Measurements from ENCODE around the gene GDPD3. TPM values are rescaled to one million over a fixed set of nuclear protein-coding genes. Genes with fewer than 3 reads are reported as not detected.

Gene GDPD3
- total RNA-seq, 1 experiment from 2014 or later: 3.8 TPM

GRCh38 chr16:30144917-30145316 is 31.6 kb upstream of the GDPD3 start:
- Histone ChIP-seq H2AK5ac (ENCODE audit: insufficient read length, low read length) (no peak overlapping the region), H3K14ac (ENCODE audit: insufficient read depth, low read length) (no peak overlapping the region), H4K8ac (replicated peaks; ENCODE audit: insufficient read length, low read depth, low read length) (no peak overlapping the region), H3T11ph (ENCODE audit: low read length) (no peak overlapping the region), H2AFZ (ENCODE audit: low read length) (no peak overlapping the region), H3K79me1 (ENCODE audit: insufficient read depth, low read depth, low read length, poor library complexity, severe bottlenecking) (no peaks in the 10 kb centered on the region), H2BK12ac (ENCODE audit: insufficient read length, low read depth, low read length) (no peak overlapping the region), H2BK15ac (ENCODE audit: low read depth, low read length) (no peak overlapping the region), H2BK120ac (ENCODE audit: low read depth, low read length, poor library complexity, severe bottlenecking) (no peak overlapping the region), H2BK5ac (ENCODE audit: insufficient read length, low read length) (no peak overlapping the region), H4K20me1 (ENCODE audit: control insufficient read depth, insufficient read depth, insufficient read length) (no peaks in the 10 kb centered on the region), H3K9ac (ENCODE audit: extremely low read depth, insufficient read length, low read length) (no peak overlapping the region), H2BK20ac (ENCODE audit: low read depth, low read length, poor library complexity, severe bottlenecking) (no peak overlapping the region), H4K91ac (ENCODE audit: insufficient read length, low read depth, low read length) (no peak overlapping the region), H3K79me2 (ENCODE audit: insufficient read depth, low read length) (no peaks in the 10 kb centered on the region), H3K23me2 (ENCODE audit: insufficient read length, low read depth, low read length, poor library complexity, severe bottlenecking) (no peaks in the 10 kb centered on the region), H3K27me3 (ENCODE audit: insufficient read depth, low read length) (no peaks in the 10 kb centered on the region), H3K27ac (ENCODE audit: insufficient read length, low read depth, low read length) (no peak overlapping the region), H4K5ac (ENCODE audit: insufficient read length, low read depth, low read length) (no peak overlapping the region), H3K56ac (ENCODE audit: insufficient read length, low read depth, low read length) (no peak overlapping the region), H3K4me1 (ENCODE audit: insufficient read depth, low read length) (no peaks in the 10 kb centered on the region), H3K4me2 (ENCODE audit: insufficient read depth, insufficient read length, low read length) (no peak overlapping the region), H3K9me3 (ENCODE audit: control insufficient read depth, low read depth, low read length) (no peaks in the 10 kb centered on the region), H3K18ac (ENCODE audit: insufficient read length, low read depth, low read length) (no peak overlapping the region), H3K23ac (ENCODE audit: insufficient read length, low read depth, low read length) (no peak overlapping the region), H3K4ac (ENCODE audit: low read depth, low read length) (no peak overlapping the region)
- H3K36me3 Mint-ChIP-seq (ENCODE audit: insufficient read depth in 1 of 3, low read depth in 3 of 3): peaks cover 0 to 2% (median 0%) of the 10 kb centered on the region in 3 experiments; a peak in 1 of 7 replicates
- TF ChIP-seq CTCF (conservative IDR thresholded peaks at IDR 0.05): no peak
- H3K27ac Mint-ChIP-seq: no peak overlapping the region
- H3K4me1 Mint-ChIP-seq: no peaks in the 10 kb centered on the region
- WGBS (ENCODE audit: extremely low coverage, insufficient read length, low lambda C conversion rate): no CpG with 5 or more reads among the region's 1 CpG
- H3K4me3 Mint-ChIP-seq: no peak overlapping the region
- peaks cover 10 to 13% of the 10 kb centered on the region in 2 experiments for H3K9me3 Mint-ChIP-seq
- no peak for DNase-seq
- peaks cover 4% of the 10 kb centered on the region for H3K27me3 Mint-ChIP-seq (ENCODE audit: low read depth)

Data from H9 (cell line).